GM10266 (cell line): Measurements from ENCODE around the gene GFRA4.
A peak's percentile ranks its signal among the peaks of the same experiment; 100 is the strongest.

ENCODE experiments used
- DNase-seq: peaks from one replicate; pipeline ENCODE4 v3.0.0; 2012; ENCODE audit errors: extremely low spot score
- TF ChIP-seq, protein P1 (sequence below): IDR thresholded peaks from 2 replicates; pipeline ENCODE4 v1.5.1; 2012; ENCODE audit warnings: mild to moderate bottlenecking, low read depth; ENCODE audit not compliant: control insufficient read depth, insufficient read depth; ENCODE audit errors: missing control alignments

The GFRA4 gene

GRCh38 chr20:3658716-3659491, 4.3 kb downstream of the GFRA4 start:
- TF ChIP-seq, protein P1, sequence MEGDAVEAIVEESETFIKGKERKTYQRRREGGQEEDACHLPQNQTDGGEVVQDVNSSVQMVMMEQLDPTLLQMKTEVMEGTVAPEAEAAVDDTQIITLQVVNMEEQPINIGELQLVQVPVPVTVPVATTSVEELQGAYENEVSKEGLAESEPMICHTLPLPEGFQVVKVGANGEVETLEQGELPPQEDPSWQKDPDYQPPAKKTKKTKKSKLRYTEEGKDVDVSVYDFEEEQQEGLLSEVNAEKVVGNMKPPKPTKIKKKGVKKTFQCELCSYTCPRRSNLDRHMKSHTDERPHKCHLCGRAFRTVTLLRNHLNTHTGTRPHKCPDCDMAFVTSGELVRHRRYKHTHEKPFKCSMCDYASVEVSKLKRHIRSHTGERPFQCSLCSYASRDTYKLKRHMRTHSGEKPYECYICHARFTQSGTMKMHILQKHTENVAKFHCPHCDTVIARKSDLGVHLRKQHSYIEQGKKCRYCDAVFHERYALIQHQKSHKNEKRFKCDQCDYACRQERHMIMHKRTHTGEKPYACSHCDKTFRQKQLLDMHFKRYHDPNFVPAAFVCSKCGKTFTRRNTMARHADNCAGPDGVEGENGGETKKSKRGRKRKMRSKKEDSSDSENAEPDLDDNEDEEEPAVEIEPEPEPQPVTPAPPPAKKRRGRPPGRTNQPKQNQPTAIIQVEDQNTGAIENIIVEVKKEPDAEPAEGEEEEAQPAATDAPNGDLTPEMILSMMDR: no peak
- peak; percentile 88 for DNase-seq

DNA sequence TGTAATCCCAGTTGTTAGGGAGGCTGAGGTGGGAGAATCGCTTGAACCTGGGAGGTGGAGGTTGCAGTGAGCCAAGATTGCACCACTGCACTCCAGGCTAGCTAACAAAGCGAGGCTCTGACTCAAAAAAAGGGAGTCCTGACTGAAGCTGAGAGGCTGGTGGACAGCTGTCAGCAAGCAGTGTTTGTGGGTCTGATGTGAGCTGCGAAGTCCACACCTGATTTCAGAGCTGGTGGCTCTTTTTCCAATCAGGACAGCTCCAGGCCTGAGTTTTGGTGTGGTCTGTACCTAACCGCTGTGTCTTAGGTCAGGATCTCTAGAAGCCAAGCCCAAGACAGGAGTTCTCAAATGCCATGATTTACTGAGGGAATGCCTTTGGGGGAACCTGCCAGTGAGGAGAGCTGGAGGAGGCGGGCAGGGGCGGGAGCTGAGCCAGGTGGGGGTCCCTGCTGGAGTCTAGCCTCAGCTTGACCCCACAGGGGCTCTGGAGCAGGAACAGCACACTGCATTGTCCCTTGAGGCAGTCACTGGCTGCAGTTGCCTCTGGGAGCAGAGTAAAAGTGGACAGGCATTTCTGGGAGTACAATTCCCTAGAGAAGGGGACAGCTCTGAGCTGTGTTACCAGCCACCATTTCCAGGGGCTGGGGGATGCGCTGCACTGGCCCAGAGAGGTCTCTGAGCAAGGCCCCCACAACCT, 5.0 kb downstream of the GFRA4 start:
- DNase-seq: no peak
- TF ChIP-seq, protein P1: no peak

GRCh38 chr20:3655131-3655405, 8.1 kb downstream of the GFRA4 start:
- TF ChIP-seq, protein P1: no peak
- no peak for DNase-seq

GRCh38 chr20:3654326-3655130, 8.7 kb downstream of the GFRA4 start:
- DNase-seq: no peak
- TF ChIP-seq, protein P1: no peak

DNA sequence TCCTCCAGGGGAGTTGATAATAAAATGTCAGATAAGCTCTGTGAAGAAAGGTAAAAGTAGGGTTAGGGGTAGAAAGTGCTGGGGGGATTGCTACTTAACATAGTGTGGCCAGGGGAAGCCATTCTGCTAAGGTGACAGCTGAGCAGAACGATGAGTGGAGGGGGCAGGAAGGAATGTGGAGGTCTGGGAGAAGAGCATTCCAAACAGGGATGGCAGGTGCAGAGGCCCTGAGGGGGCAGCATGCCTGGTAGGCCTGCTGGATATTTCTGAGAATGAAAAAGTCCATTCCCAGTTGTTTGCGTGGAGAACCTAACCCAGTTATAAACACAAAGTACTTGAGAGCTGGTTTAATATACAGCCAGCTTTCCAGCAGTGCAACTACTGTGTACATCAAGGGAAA, 9.3 kb downstream of the GFRA4 start:
- TF ChIP-seq, protein P1: no peak
- DNase-seq: no peak

GRCh38 chr20:3652676-3653596, 10.3 kb downstream of the GFRA4 start:
- no peak for DNase-seq
- TF ChIP-seq, protein P1: no peak
